T47D (cell line): Measurements from ENCODE around the gene FXYD4.
"Not testable (repeated sequence)": the region's sequence is repeated elsewhere in the genome, so short reads cannot be mapped to it uniquely, and the experiment has no call there.

ENCODE experiments used
- DNase-seq, 2 experiments: peaks; one replicate each; pipeline versions ENCODE4 v3.0.0 to v3.0.0-alpha.2; 2011 to 2012; ENCODE audit warnings: low read depth in 1 of 2, low spot score in 1 of 2
- JUND ChIP-seq: IDR thresholded peaks from 2 replicates; pipeline ENCODE4 v1.6.1; 2012; ENCODE audit warnings: low read depth
- in situ Hi-C: cut with HindIII; loops from 2 replicates; pipeline ENCODE4 v1.10.0; 2016; ENCODE audit warnings: low sequenced_read_pairs, low pct_unique_long_range_greater_than_20kb

FXYD4 gene

GRCh38 chr10:43408331-43408709, 36.9 kb downstream of the FXYD4 start:
- no peak for DNase-seq
- in situ Hi-C loops: no loop called here
- TF ChIP-seq JUND: no peak

GRCh38 chr10:43408710-43409384, 37.4 kb downstream of the FXYD4 start, which contains the start of gene HNRNPF:
Gene HNRNPF, minus strand, starts transcription at chr10:43409186. Its CDS starts 21,302 bp downstream, at chr10:43387884.
- in situ Hi-C loops: no loop called here

GRCh38 chr10:43409385-43410109, 38.1 kb downstream of the FXYD4 start:
- no peak for TF ChIP-seq JUND
- in situ Hi-C loops: no loop called here
- peak in 1 of 2 experiments; percentile 64 for DNase-seq

More at GRCh38 chr10:43408710-43409384, 37.4 kb downstream of the FXYD4 start, which contains the start of gene HNRNPF:
- peak; percentile 94 to 99 for DNase-seq
- TF ChIP-seq JUND: no peak

DNA sequence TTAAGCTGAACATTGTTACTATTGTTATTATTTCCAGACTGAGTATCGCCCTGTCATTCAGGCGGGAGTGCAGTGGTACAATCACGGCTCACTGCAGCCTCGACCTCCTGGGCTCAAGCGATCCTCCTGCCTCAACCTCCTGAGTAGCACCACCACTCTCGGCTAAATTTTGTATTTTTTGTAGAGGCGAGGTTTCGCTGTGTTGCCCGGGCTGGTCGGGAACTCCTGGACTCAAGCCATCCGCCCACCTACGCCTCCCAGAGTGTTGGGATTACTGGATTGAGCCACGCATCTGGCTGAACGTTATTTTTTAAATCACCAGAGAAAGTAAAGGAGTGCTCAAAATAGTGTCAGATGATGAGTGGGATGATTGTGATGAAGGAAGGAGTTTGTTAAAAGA, 38.9 kb downstream of the FXYD4 start:
- DNase-seq: no peak
- no peak for TF ChIP-seq JUND
- in situ Hi-C loops: no loop called here

DNA sequence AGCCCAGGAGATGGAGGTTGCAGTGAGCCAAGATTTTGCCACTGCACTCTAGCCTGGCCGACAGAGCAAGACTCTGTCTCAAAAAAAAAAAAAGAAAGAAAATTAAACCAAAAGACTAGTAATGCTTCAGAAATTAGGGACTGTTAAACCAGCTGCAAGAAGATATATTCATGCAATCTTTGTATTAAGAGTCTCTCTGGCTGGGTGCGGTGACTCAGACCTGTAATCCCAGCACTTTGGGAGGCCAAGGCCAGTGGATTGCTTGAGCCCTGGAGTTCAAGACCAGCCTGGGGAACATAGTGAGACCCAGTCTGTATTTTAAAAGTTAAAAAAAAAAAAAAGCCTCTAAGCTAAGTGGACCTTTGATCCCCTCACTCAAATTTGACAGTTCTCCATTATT, 40.1 kb downstream of the FXYD4 start:
- no peak for DNase-seq
- in situ Hi-C loops: no loop called here
- no peak for TF ChIP-seq JUND

GRCh38 chr10:43415544-43415943, 44.1 kb downstream of the FXYD4 start:
- in situ Hi-C loops: no loop called here
- DNase-seq: no peak

DNA sequence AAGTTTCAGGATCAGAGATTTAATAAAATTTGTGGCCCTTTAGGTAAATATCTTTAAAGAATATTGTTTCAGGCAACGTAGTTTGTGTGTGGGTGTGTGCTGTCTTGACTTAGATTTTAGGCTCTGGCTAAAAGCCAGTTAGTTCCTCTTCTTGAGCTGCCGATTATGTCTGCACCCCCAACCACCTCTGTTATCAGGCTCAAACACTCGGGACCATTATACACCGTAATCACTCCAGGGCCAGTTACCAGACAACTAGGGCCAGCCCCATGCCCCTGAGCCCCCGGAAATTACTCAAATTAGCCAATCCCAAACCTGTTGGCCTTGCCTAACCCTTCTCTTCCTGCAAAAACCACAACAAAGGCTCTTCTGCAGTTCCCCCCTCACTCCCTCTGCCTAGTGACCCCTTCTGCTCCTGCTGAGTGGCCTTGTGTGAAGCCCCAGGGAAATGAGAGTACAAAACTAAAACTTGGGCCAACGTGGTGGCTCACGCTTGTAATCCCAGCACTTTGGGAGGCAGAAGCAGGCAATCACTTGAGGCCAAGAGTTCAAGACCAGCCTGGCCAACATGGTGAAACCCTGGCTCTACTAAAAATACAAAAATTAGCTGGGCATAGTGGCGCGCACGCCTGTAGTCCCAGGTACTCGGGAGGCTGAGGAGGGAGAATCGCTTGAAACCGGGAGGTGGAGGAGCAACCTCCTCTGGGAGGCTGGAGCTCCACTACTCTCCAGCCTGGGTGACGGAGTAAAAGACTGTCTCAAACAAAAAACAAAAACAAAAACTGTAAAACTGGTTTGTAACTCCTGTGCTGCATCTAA, 46.7 kb downstream of the FXYD4 start:
- DNase-seq: no peak
- no peak for TF ChIP-seq JUND
- in situ Hi-C loops: no loop called here

More at GRCh38 chr10:43415544-43415943, 44.1 kb downstream of the FXYD4 start:
- no peak for TF ChIP-seq JUND

- in situ Hi-C loops: no loop called here
- TF ChIP-seq JUND: no peak
- DNase-seq: no peak
Observed at GRCh38 chr10:43419997-43420368, 48.5 kb downstream of the FXYD4 start.

DNA sequence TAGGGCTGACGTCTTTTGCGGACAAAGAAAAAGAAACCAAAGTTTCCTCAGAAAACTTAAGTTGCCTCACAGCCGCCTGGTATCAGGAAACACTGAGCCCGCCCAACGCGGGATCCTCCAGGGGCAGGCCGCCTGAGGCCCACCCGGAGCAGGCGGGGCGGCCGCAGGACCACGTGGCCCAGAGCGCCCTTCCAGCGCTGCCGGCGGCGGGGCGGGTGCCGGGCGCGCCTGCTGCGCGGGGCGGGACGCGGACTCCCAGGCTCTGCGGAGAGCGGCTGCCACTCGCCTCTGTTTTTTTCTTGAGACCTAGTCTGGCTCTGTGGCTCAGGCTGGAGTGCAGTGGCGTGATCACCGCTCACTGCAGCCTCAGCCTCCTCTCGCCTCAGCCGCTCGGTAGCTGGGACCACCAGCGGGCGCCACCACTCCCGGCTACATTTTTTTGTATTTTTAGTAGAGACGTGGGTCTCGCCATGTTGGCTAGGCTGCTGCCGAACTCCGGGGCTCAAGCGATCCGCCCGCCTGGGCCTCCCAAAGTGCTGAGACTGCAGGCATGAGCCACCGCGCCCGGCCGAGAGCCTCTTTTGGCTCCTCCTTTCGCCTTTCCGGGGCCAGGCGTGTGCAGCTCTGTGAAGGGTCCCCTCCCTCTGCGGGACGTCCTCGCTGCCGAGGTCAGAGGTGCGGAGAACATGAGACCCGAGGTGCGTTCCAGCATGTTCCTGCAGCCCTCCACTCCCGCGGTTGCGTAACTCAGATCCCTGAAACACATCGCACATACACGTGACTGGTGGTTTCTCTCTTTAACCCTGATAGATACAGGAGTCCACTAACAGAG, 49.1 kb downstream of the FXYD4 start:
- no peak for TF ChIP-seq JUND
- DNase-seq: peak; percentile 58 to 74
- in situ Hi-C loops: no loop called here

DNA sequence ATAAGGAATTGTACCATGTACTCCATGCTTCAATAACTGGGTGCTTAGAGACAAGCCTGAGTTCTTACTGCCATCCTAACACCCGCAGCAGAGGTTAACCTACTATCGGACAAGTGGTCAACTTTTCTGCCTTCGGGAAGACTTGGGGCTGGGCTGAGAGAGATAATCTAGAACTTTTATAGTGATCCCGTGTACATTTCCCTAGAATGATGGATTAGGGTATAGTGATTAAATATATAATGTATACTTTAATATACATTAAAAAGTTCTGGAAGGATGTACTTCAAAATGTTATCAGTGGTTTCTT, 49.7 kb downstream of the FXYD4 start:
- no peak for DNase-seq
- in situ Hi-C loops: no loop called here
- TF ChIP-seq JUND: no peak

- in situ Hi-C loops: no loop called here
- DNase-seq: no peak
Observed at GRCh38 chr10:43421519-43421918, 50.1 kb downstream of the FXYD4 start.

DNA sequence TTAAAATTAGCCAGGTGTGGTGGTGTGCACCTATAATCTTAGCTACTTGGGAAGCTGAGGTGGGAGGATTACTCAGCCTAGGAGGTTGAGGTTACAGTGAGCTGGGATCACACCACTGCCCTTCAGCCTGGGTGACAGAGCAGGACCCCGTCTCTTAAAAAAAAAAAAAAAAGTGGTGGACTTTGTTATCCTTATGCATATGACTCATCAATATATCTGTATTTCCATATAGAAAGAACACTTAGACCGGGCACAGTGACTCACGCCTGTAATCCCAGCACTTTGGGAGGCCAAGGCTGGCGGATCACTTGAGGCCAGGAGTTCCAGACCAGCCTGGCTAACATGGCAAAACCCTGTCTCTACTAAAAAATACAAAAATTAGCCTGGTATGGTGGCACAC, 50.5 kb downstream of the FXYD4 start:
- in situ Hi-C loops, DNase-seq: not testable (repeated sequence)

More at GRCh38 chr10:43421519-43421918, 50.1 kb downstream of the FXYD4 start:
- no peak for TF ChIP-seq JUND
